Left lung (tissue), 10 donors: Measurements from ENCODE around the gene SNX27. TPM values are rescaled to one million over a fixed set of nuclear protein-coding genes. Genes with fewer than 3 reads are reported as not detected.

Experiments
- ATAC-seq: fragments of 200-7000 bp; cut with Tn5 transposase; one replicate; pipeline ENCODE4 v1.9.1; 2020; ENCODE audit warnings: moderate library complexity
- DNase-seq, 4 donors: peaks; one replicate each; pipeline ENCODE4 v3.0.0-alpha.2; 2013 to 2020
- H3K27ac ChIP-seq, 2 donors: fragments of 200-600 bp; sonication (generic) in 1 of 2; one replicate each; pipeline versions ENCODE4 v1.5.0 to v1.8.0; 2020 to 2021
- H3K27me3 ChIP-seq, 2 donors: fragments of 200-600 bp; sonication (generic) in 1 of 2; one replicate each; pipeline versions ENCODE4 v1.5.0 to v1.8.0; 2020 to 2021
- H3K36me3 ChIP-seq, 2 donors: fragments of 200-600 bp; sonication (generic) in 1 of 2; one replicate each; pipeline versions ENCODE4 v1.5.0 to v1.8.0; 2020 to 2021
- H3K4me1 ChIP-seq, 2 donors: fragments of 200-600 bp; one replicate each; pipeline ENCODE4 v1.8.0; 2021
- H3K4me3 ChIP-seq, 2 donors: fragments of 200-600 bp; sonication (generic) in 1 of 2; one replicate each; pipeline versions ENCODE4 v1.5.0 to v1.8.0; 2020 to 2021; ENCODE audit warnings: mild to moderate bottlenecking in 1 of 2
- H3K9me3 ChIP-seq, 2 donors: fragments of 200-600 bp; sonication (generic) in 1 of 2; one replicate each; pipeline versions ENCODE4 v1.5.0 to v1.8.0; 2020 to 2021
- CTCF ChIP-seq, 2 donors: fragments of 200-600 bp; sonication (generic) in 1 of 2; IDR thresholded peaks; one replicate each; pipeline versions ENCODE4 v1.5.0 to v1.8.0; 2021; ENCODE audit warnings: antibody characterized with exemption in 2 of 2
- intact Hi-C, 2 donors: fragments of 100-400 bp; cut with DNase I; formaldehyde crosslinking; loops; one replicate each; pipeline versions ENCODE4 v1.11.2 to v1.14.2; 2022
- polyA plus RNA-seq, 6 donors: library from polyadenylated mRNA; unstranded; fragments of 120-200 nt; gene quantifications; one replicate each; pipeline ENCODE4 v1.2.1, GENCODE V29; 2013; ENCODE audit not compliant: insufficient read length in 6 of 6
- total RNA-seq, 2 donors: library from RNA; stranded (reverse); fragmentation: NEBNext Ultra II Directional; extraction: Animal tissue kit (Norgen Biotek cat#: 25700); gene quantifications; one replicate each; pipeline ENCODE4 v1.2.1, GENCODE V29; 2021
- donor health status: DM: no; HTN: yes; CAD: no.
- donor health status: DM: no; HTN: no; CAD: no.

The SNX27 gene
- total and polyA plus RNA-seq, 8 donors, result 21.5 to 64.5 (median 23.9) TPM

- intact Hi-C loops, result no loop called here
- Histone ChIP-seq H3K4me1 (peaks cover 14 to 22% of the 10 kb centered on the region in 2 donors), H3K27me3 (peaks cover 17 to 92% of the 10 kb centered on the region in 2 donors), H3K9me3 (no peaks in the 10 kb centered on the region), H3K4me3 (no peak overlapping the region), H3K27ac (no peak overlapping the region), H3K36me3 (no peaks in the 10 kb centered on the region)
- peak in 1 of 4 donors; percentile 51 for DNase-seq
- no peak for TF ChIP-seq CTCF (IDR thresholded peaks at IDR 0.05)
- ATAC-seq, result no peak
These were observed 106.2 kb downstream of the SNX27 start for GRCh38 chr1:151718011-151718431.

- H3K36me3 ChIP-seq, result no peaks in the 10 kb centered on the region
- no peak for DNase-seq
- peaks cover 17 to 98% of the 10 kb centered on the region in 2 donors for H3K27me3 ChIP-seq
- H3K27ac ChIP-seq, result no peak overlapping the region
- H3K4me1 ChIP-seq, result peaks cover 14 to 22% of the 10 kb centered on the region in 2 donors
- H3K4me3 ChIP-seq, result no peak overlapping the region
- no peak for ATAC-seq
- no peak for TF ChIP-seq CTCF (IDR thresholded peaks at IDR 0.05)
- intact Hi-C loops, result no loop called here
- H3K9me3 ChIP-seq, result no peaks in the 10 kb centered on the region
These were observed 106.8 kb downstream of the SNX27 start for GRCh38 chr1:151718666-151719065.

DNA sequence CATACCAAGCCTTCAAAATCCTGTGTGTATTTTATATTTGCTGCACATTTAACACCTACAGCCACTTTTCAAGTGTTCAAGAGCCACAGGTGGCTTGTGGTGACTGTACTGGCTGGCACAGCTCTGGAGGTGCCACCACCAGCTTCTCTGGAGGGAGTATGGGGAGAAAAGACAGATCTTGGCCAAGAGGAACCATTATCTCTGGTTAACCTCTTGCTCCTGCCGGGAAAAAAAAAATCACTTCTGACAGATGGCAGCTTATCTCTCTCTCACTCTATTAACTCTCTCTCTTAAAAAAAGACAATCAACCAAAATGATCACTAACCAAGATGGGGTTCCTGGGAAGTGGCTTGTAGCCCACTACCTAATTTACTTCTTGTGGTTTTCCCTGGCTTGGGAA lies 108.3 kb downstream of the SNX27 start:
- no peak overlapping the region for H3K4me3 ChIP-seq
- H3K27ac ChIP-seq, result peak overlapping the region in 1 of 2 donors; percentile 50
- H3K27me3 ChIP-seq, result peaks cover 17 to 94% of the 10 kb centered on the region in 2 donors
- peaks cover 14 to 22% of the 10 kb centered on the region in 2 donors for H3K4me1 ChIP-seq
- ATAC-seq (no peak), DNase-seq (no peak)
- no peaks in the 10 kb centered on the region for H3K9me3 ChIP-seq
- no peaks in the 10 kb centered on the region for H3K36me3 ChIP-seq
- intact Hi-C loops, result no loop called here
- TF ChIP-seq CTCF (IDR thresholded peaks at IDR 0.05), result no peak

DNA sequence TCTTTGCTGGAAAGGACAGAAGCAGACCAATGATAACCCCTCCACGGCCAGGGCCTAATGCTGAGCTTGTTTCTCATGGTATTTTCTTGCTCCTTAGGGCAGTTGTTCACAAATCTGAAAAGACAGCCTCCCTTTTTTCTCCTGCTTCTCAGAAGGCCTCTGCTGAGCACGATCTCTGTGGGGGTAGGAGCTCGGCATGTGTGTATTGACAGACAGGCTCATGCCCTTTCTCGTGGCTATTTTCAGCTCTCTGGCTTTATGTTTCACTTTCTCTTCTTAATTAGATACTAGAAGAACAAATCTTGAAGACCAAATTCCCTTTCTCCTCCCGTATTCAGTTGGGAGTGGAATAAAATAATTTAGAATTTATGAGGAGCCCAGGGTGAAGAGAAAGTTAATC lies 108.7 kb downstream of the SNX27 start:
- no peaks in the 10 kb centered on the region for H3K36me3 ChIP-seq
- ATAC-seq, result peak; percentile 60

More for the DNA sequence above, 108.7 kb downstream of the SNX27 start:
- no peak for DNase-seq
- peak overlapping the region in 1 of 2 donors; percentile 48 for H3K4me3 ChIP-seq
- no peaks in the 10 kb centered on the region for H3K9me3 ChIP-seq
- TF ChIP-seq CTCF (IDR thresholded peaks at IDR 0.05), result no peak
- H3K27ac ChIP-seq, result peak overlapping the region; percentile 50 to 64
- H3K4me1 ChIP-seq, result peaks cover 14 to 22% of the 10 kb centered on the region in 2 donors
- peaks cover 16 to 93% of the 10 kb centered on the region in 2 donors for H3K27me3 ChIP-seq
- intact Hi-C loops, result no loop called here
